ENCODE measurements around the gene PTER. TPM values are rescaled to one million over a fixed set of nuclear protein-coding genes. Genes with fewer than 3 reads are reported as not detected.

PTER gene
- total RNA-seq, 3 donors from 2014 or later: 15.7 to 28.7 (median 19.6) TPM

DNA sequence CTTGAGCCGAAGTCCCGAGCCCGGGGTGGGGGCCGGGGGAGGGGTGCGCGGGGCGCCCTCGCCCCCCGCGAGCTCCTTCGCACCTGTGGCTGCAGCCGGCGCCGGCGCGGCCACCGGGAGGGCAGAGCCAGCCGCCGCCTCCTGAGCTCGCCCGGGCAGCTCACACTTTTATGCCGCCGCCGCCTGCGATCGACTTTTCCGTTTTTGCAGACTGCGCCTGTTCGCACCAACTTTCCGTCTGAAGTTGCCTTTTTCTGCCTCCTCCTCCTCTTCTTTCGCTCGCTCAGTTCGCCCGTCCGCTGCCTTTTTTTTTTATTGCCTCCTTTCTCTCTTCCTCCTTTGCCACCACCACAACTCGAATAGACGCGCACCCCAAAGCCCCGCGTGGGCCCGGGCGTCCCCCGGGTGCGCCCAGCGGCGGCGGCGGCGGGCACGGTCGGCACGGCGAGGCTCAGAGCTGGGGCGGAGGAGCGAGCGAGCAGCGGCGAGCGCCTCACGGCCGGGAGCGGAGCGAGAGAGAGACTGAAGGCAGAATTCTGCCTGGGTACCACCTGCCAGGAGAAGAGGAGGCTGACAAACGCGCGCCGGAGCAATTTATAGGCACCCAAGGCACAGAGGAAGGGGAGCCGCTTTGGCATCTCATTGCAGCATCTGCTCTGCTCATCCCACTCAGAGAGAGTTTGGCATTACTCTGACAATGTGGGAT, 84.7 kb downstream of the PTER start, which contains the start of gene C1QL3:
TSS of gene C1QL3 (minus strand) at position 569 of the 706 bp plus-strand sequence. CDS start 814 bp downstream, outside the sequence.
- no peaks in the 10 kb centered on the region for H3K9me3 ChIP-seq
- ATAC-seq: peak; percentile 64
- no peaks in the 10 kb centered on the region for H3K36me3 ChIP-seq (ENCODE audit: low read depth)
- intact Hi-C loops (cut with DNase I, micrococcal nuclease): no loop called here
- peaks cover 7% of the 10 kb centered on the region for H3K4me1 ChIP-seq (ENCODE audit: low read depth)
- TF ChIP-seq, protein P1, sequence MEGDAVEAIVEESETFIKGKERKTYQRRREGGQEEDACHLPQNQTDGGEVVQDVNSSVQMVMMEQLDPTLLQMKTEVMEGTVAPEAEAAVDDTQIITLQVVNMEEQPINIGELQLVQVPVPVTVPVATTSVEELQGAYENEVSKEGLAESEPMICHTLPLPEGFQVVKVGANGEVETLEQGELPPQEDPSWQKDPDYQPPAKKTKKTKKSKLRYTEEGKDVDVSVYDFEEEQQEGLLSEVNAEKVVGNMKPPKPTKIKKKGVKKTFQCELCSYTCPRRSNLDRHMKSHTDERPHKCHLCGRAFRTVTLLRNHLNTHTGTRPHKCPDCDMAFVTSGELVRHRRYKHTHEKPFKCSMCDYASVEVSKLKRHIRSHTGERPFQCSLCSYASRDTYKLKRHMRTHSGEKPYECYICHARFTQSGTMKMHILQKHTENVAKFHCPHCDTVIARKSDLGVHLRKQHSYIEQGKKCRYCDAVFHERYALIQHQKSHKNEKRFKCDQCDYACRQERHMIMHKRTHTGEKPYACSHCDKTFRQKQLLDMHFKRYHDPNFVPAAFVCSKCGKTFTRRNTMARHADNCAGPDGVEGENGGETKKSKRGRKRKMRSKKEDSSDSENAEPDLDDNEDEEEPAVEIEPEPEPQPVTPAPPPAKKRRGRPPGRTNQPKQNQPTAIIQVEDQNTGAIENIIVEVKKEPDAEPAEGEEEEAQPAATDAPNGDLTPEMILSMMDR (IDR thresholded peaks at IDR 0.05): no peak
- H3K4me3 ChIP-seq: no peak within 1 kb of the TSS
- DNase-seq: peak; percentile 9 to 44 (median 38)

DNA sequence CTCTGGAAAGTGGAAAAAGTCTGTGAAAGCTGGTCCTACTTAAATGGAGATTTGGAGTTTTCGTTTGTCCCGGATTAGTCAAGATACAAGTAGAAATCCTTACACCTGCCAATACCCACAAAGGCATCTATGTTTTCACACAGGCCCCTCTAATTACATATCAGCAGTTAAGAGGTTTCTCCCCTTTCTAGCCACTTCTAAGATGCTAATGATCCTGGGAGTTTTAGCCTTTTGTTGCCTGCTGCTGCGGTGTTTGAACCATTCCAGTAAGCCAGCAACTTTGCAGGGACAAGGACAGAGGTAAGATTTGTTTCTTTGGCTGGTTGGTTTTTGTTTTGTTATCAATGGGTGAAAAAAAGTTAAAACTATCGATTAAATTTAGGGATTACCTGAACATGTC, 90.6 kb downstream of the PTER start:
- no peaks in the 10 kb centered on the region for H3K9me3 ChIP-seq
- ATAC-seq (no peak), DNase-seq (no peak)
- no peaks in the 10 kb centered on the region for H3K4me1 ChIP-seq (ENCODE audit: low read depth)
- TF ChIP-seq, protein P1 (IDR thresholded peaks at IDR 0.05): no peak
- no peak overlapping the region for H3K4me3 ChIP-seq
- no peaks in the 10 kb centered on the region for H3K36me3 ChIP-seq (ENCODE audit: low read depth)
- intact Hi-C loops (cut with DNase I, micrococcal nuclease): no loop called here

DNA sequence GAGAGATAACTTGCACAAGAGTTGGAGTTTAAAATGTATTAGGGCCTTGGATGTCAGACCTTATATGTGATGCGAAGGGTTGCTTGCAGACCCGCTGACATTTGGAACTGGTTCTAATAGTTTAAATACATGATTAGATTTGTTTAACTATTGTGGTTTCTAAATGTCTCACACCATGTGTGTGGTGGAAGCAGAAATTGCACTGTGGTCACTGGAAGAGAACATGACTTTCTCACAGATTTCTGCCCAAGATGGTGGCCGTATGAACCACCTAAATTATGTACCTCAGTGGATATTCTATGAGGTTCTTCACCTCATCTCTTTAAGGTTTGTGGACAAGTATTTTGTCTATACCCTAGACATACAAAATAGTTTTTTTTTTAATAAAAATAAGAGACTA, 93.0 kb downstream of the PTER start:
- DNase-seq: no peak
- Histone ChIP-seq H3K36me3 (ENCODE audit: low read depth) (no peaks in the 10 kb centered on the region), H3K4me3 (no peak overlapping the region), H3K4me1 (ENCODE audit: low read depth) (no peaks in the 10 kb centered on the region), H3K9me3 (no peaks in the 10 kb centered on the region)
- intact Hi-C loops (cut with DNase I, micrococcal nuclease): no loop called here
- TF ChIP-seq, protein P1 (IDR thresholded peaks at IDR 0.05): no peak
- ATAC-seq: no peak

DNA sequence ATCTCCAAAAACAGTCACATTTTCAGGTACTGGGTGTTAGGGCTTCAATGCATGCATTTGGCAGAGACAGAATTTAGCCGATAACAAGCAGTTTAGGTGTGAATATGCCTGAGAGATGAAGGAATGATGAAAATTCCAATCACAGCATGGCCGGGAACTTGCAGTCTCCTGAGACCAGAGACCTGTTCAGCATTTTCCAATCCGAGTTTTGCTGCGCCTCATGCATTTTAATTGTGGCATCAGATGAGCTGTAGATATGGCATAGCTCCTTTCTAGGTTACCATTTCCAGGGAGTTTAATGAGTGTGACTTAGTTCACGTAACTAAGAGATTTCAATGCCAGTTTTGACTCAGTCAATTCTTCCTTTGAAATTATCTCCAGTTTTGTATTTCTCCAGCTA, 99.3 kb downstream of the PTER start:
- TF ChIP-seq, protein P1 (IDR thresholded peaks at IDR 0.05): no peak
- Histone ChIP-seq H3K36me3 (ENCODE audit: low read depth) (no peaks in the 10 kb centered on the region), H3K4me3 (no peak overlapping the region), H3K4me1 (ENCODE audit: low read depth) (no peaks in the 10 kb centered on the region), H3K9me3 (no peaks in the 10 kb centered on the region)
- no peak for ATAC-seq
- intact Hi-C loops (cut with DNase I, micrococcal nuclease): no loop called here
- DNase-seq: no peak

DNA sequence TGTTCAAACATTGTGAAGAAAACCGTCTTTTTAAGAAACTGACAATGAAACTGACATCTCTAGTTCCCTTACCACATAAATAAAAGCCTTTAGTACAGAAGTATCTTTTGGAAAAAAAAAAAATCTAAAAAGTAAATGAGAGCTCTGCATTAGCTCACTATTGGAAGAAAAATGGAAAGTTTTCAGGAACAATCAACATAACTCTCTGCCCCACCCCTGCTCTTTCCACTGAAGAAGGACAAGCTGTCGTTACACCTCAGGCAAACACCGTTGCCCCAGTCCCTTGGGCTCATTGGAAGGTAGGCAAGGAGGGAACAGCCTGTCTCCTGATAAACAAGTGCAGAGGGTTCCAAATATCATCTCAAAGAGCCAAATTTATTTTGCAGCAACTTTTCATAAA, 107.3 kb downstream of the PTER start:
- DNase-seq (no peak), ATAC-seq (no peak)
- TF ChIP-seq, protein P1 (IDR thresholded peaks at IDR 0.05): no peak
- Histone ChIP-seq H3K9me3 (no peaks in the 10 kb centered on the region), H3K4me3 (no peak overlapping the region), H3K36me3 (ENCODE audit: low read depth) (no peaks in the 10 kb centered on the region), H3K4me1 (ENCODE audit: low read depth) (no peaks in the 10 kb centered on the region)
- intact Hi-C loops (cut with DNase I, micrococcal nuclease): no loop called here
